Skeletal muscle cell (primary cell): Measurements from ENCODE around the gene DRAM2.

Experiments used
- DNase-seq: peaks from one replicate; pipeline ENCODE4 v3.0.0-alpha.2; 2010; ENCODE audit warnings: low read depth
- H3K4me3 ChIP-seq: 2 replicates; pipeline ENCODE4 v1.5.1; 2011; ENCODE audit warnings: low read depth, mild to moderate bottlenecking, control low read depth, low read length, moderate library complexity

DRAM2 gene

DNA sequence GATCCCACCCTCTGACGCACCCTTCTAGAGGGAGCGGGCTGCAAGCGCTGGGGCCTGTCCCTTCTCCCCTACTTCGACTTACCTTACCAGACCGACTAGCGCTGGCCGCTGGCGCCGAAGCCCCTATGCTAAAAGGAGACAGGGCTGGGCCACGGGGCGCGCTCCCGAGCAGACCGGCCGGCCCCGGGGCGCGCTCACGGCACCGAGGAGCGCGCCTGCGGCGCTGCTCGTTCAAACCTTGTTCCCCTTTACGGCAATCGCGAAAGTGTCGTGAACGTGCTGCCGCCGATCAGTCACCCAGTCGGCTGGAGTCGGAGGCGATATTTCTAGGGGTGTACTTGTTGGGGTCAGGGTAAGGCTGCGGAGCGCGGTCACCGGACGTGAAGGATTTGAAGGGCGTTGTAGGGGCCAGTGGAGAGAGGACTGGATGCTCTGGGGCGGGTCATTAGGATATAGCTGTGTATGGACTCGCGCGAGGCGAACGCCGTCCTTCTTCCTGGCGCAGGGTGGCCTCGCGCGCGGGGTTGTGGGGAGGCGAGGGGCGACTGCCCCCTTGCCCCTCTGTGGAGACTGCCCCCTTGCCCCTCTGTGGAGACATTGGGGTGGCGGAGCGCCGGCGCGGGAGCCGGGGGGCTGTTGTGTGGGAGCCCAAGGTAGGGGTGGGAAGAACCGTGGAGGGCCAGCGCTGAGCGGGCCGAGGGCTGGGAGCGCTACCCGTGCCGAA, at the start of gene DRAM2, which contains the start of gene CEPT1:
Gene DRAM2 (minus strand): TSS at position 138 of the 724 bp plus-strand sequence. CDS start 8,539 bp downstream, outside the sequence.
Gene CEPT1 (plus strand): TSS at position 268 of the 724 bp plus-strand sequence. CDS start 7,492 bp downstream, outside the sequence.
- peak within 1 kb of the TSS; percentile 87 for H3K4me3 ChIP-seq
- DNase-seq: peak; percentile 91

DNA sequence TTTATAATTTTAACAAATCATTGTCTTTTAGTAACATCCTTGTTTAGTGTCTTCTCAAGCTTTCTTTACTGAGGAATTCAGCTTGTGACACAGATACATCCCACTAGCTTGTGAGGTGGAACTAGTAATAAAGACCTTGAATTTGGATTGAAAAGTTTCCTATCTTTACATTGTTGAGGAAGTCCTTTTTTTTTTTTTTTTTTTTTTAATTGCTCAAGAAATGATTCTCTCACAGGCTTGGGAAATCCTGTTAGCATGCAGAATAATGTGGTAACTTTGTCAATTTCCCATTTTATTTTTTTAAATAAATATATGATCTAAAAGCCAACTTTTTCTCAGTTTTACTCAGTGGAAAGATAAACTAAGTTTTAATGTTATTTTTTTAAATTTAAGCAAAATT, 44.8 kb upstream of the DRAM2 start:
- no peak overlapping the region for H3K4me3 ChIP-seq
- DNase-seq: no peak

DNA sequence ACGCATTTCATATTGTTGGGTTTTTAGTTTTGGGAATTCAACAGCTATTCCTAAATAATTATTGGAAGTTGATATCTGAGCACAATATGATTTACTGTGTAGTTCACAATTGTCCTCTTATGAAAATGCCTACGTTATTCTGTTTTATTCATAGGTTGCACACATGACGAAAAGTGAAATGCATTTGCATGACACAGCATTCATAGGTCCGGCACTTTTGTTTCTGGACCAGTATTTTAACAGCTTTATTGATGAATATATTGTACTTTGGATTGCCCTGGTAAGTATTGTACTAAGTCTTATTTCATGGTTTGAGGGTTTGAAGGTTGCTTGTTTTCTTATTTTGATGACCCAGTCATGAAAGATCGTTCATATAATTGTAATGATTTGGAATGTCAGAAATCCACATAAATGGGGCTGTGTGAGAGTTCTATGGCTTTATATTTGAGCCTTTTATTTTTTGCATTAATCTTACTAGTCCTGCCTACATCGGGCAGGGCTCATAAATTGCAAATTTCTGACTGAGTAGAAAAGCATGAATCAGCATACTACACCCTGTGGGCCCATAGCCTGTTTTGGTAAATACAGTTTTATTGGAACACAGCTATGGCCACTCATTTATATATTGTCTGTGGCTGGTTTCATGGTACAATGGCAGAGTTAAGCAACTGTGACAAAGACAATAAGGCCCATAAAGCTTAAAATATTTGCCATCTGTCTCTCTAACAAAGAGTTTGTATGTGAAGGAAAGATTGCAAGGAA, 43.6 kb upstream of the DRAM2 start:
- no peak overlapping the region for H3K4me3 ChIP-seq
- DNase-seq: no peak

DNA sequence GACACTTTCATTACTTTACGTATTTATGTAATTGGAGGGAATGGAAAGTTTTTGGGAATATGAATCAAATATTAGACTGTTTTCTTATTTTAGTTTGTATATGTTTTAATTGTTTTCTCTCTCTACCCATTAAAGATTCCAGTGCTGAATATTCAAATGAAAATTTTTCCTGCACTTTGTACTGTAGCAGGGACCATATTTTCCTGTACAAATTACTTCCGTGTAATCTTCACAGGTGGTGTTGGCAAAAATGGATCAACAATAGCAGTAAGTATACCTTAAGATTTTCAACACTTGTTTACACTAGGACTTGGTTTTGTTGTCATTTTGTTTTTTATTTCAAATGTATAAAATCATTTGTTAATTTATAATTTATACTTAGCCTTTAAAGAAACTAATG, 42.2 kb upstream of the DRAM2 start:
- no peak for DNase-seq
- no peak overlapping the region for H3K4me3 ChIP-seq

DNA sequence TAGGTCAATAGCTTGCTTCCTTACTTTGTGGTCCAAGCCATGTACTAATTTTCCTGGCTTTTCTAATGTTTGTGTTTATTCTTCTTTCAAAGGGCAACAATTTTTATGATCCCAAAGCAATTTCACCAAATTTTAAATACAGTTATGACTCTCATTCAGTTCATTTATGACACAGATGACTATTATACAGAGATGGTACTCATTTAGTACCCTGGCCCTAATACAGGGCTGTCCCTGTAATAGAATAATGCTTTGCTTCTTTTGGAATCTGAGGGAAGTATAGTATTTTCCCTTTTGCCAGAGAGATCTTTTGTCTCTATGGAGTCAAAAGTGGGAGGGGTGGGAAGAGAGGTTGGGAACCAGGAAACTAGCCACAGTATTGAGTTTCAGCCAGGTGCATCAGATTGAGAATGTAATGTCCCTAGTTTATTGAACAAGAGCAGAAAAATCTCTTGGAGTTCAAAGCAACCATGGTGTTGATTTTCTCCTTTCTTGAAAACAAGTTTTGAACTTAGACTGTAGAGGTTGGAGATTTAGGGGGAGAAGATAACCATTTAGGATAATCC, 40.2 kb upstream of the DRAM2 start:
- H3K4me3 ChIP-seq: no peak overlapping the region
- no peak for DNase-seq

DNA sequence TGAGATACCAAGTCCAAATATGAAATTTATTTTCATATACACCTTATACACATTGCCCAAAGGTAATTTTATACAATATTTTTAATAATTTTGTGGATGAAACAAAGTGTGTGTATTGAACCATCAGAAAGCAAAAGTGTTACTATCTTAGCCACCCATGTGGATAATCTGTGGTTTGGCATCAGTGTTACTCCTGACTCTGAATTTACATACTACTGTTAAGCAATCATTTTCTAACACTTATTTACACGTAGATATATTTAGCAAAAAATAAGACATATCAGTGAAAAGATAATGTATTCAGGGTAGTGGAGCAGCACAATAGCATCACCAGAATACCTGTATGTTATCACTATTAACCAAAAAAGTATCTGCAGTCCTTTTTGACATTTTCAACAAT, 36.8 kb upstream of the DRAM2 start:
- DNase-seq: no peak

DNA sequence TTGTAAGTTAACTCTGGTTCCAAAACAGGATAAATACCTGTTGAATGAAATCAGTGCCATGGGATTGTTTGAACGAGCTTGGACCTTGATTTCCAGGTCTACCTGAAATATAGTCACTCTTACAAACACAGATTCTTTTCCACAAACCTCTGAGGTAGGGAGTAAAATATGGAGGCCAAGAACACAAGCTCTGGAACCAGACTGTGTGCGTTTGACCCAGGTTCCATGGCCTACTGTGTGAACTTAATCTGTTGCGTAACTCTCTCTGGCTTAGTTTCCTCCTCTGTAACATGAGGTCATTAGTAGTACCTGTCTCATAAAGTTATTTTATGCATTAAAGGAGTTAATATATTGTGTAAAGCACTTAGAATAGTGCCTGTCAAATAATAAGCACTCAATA, 35.5 kb upstream of the DRAM2 start:
- no peak overlapping the region for H3K4me3 ChIP-seq
- no peak for DNase-seq

More for the DNA sequence above, 36.8 kb upstream of the DRAM2 start:
- H3K4me3 ChIP-seq: no peak overlapping the region

DNA sequence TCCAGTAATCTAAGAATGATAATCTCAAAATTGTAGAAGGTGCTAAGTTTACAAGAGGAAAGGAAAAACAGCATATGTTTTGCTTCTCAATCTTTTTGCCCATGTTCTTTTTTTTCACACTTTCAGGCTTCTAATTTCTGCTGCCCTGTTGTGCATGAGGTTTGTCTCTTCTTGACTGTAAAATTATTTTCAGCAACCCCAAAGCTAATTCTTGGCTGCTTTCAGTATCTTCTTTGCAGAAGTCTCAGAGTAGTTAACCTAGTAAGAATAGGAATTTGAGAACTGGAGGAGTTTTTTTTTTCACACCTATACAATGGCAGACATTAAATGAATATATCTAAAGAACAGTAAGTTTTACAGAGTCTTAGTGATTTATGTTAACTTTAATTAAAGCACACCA, 34.2 kb upstream of the DRAM2 start:
- H3K4me3 ChIP-seq: no peak overlapping the region
- no peak for DNase-seq

DNA sequence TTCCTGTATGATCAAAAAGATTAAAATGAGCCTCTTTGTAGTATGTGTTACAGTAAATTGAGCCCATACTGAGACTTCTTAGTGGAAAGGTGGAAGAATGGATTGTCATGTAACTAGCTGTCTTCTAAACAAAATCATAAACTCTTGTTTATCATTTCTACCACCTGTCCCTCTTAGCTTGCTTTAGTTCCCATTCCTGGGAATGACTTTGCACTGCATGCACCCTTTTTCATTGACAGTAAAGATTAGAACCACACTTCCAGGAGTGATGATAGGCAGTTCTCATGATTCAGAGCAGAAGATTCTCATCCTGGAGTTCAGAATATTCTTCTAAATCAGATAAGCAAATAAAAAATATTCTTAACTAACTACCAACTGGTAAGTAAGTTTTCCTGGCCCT, 32.6 kb upstream of the DRAM2 start:
- no peak overlapping the region for H3K4me3 ChIP-seq
- no peak for DNase-seq

DNA sequence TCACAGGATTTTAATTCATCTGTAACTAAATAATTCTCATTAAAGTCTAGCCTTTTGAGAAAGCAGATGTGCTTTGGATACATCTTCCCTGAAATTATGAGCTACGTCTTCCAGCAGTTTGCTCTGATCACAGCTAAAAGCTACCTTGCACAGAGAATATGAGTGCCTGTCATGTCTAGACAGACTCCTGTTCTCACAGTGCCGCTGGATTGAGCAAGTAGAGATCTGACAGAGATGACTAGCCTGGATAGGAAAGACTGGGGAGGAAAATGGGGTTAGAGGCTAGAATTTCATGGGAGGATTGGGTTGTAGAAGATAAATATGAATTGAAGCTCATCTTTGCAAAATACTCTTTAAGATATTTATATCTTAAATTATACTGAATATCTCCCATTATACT, 24.3 kb upstream of the DRAM2 start:
- DNase-seq: no peak
- H3K4me3 ChIP-seq: no peak overlapping the region

DNA sequence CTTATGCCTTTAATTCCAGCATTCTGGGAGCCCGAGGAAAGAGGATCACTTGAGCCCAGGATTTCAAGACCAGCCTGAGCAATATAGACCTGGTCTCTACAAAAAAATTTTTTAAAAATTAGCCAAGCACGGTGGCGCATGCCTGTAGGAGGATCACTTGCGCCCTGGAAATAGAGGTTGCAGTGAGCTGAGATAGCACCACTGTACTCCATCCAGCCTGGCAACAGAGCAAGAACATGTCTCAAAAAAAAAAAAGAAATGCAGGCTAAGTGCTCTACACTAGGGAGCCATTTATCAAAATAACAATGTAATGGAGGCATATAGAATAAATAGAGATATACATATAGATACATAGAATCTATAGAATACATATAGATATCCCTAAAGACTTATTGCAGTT, 23.5 kb upstream of the DRAM2 start:
- H3K4me3 ChIP-seq: no peak overlapping the region
- no peak for DNase-seq

DNA sequence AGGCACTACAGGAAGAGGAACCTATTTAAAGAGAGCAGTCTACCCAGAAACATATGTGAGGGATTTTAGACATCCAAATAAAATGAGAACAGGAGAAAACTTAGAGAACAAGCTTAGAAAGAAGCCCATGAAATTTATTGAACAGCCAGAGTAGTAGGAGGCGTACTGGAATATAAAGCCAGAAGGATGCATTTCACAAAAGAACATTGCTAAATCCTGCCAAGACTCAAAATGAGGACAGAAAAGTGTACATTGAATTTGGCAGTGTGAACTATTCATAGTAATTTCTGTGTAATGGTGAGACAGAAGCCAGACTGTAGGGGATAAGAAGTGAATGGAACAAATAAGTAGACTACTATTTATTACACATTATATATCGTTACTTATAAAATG, 22.6 kb upstream of the DRAM2 start:
- DNase-seq: no peak
- no peak overlapping the region for H3K4me3 ChIP-seq

DNA sequence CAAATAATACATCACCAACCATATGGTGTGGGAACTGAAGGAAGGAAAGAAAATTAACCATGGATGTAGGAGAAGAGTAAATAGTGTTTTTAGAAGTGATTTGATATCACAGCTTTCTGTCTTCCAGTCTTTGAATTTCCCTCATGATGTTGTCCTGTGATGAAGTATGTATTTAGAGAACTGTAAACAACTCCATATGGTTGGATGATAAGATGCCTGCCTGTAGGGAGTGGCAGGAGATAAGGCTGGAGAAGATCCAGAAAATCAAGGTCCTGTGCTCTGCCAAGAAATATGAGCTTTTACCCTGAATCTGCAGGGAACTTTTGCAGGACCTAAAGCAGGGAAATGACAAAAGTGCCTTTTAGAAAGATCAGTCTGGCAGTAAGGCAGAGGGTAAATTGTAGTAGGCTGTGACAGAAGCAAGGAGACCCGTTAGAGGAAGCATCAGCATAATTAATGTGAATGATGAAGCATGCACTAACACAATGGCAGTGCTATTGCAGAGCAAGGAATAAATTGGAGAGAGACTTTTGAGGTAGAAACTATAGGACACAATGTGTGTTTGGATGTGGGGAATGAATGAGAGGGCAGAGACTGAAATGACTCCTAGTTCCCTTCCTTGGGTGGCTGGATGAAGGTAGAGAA, 22.1 kb upstream of the DRAM2 start:
- no peak overlapping the region for H3K4me3 ChIP-seq
- no peak for DNase-seq

DNA sequence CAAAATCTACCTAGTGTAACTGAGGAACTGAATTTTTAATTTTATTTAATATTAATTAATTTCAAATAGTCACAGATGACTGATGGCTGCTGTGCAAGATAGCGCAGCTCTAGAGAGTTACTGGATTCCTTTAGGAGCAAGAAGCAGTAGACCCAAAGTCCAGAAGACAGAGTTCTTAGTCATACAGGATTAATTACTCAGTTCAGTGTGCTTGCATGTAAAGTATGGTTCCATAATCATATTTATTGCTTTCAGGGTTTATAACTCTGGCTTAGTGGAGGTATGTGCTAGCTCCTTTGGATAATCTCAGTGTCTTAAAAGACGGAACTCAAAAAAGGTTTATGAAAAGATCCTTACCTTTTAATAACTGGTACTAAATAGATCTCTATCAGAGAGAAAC, 17.5 kb upstream of the DRAM2 start:
- H3K4me3 ChIP-seq: no peak overlapping the region
- DNase-seq: no peak

DNA sequence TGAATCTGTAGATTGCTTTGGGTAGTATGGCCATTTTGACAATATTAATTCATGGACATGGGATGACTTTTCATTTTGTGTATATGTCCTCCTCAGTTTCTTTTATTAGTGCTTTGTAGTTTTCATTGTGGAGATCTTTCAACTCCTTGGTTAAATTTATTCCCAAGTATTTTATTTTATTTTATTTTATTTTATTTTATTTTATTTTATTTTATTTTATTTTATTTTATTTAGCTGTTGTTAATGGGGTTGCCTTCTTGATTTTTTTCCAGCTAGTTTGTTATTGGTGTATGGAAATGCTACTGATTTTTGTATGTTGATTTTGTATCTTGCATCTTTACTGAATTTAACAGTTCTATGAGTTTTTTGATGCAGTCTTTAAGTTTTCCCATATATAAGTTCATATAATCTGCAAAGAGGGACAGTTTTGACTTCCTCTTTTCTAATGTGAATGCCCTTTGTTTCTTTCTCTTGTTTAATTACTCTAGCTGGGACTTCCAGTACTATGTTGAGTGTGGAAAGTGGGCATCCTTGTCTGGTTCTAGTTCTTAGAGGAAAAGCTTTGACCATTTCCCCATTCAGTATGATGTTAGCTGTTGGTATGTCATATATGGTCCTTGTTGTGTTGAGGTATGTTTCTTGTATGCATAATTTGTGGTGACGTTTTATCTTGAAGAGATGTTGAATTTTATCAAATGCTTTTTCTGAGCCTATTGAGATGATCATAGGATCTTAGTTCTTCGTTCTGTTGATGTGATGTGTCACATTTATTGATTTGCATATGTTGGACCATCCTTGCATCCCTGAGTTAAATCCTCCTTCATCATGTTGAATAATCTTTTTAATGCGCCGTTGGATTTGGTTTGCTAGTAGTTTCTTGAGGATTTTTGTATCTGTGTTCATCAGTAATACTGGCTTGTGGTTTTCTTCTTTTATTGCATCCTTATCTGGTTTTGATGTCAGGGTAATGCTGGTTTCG, 14.4 kb upstream of the DRAM2 start:
- no peak overlapping the region for H3K4me3 ChIP-seq
- DNase-seq: no peak

DNA sequence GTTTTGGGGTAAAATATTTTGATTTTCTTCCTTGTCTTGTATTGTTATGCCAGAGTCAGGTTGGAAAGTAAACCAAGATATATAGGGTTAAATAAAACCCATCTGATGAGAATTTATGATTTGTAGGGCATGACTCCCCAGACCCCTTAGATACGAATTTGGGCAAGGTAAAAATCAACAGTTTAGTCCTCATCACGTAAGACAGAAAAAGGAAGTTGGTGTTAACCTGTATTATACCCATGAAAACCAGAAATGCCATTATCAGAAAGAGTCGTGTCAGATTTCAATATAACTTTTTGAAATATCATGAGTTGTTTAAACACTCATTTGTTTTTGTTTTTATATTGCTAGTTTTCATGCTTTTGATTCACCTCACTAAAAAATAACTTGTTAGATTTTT, 11.9 kb upstream of the DRAM2 start:
- no peak overlapping the region for H3K4me3 ChIP-seq
- no peak for DNase-seq

DNA sequence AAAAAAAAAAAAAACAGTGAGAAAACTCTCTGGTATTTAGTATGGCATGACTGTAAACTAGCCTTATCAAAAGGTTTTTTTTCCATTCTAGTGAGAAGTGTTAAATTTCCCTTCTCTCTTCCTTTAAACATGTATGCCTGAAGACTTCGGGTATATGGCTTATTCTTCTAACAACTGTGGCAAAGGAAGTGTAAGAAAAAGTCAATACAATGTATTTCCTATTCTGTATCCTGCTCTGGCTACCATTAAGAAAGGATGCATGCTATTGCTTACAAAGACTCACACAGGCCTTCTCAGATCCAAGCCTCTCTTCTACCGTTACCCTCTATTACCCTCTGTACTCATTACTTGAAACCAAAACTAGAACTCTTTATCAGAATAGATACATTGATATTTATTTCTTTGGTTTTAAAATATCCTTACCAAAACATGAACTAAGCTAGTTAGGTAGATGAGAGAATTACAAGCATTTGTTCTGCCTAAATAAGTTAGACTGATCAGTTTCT, 8.5 kb upstream of the DRAM2 start:
- H3K4me3 ChIP-seq: no peak overlapping the region
- no peak for DNase-seq

DNA sequence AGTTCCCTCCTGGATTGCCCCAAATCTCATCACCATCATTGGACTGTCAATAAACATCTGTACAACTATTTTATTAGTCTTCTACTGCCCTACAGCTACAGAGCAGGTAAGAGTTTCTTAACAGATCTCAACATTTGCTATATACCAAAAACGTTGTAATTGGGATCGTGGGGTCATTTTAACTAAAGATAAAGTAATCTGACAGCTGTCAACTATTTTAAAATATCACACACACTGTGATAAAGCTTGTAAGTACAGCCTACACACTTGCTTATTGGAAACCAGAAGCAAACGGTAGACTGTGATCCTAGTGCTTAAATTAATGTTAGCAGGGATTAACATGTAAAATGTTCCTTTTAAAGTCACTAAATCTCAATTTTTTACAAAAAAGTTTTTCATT, 8.1 kb upstream of the DRAM2 start:
- no peak for DNase-seq
- H3K4me3 ChIP-seq: no peak overlapping the region
